Ishikawa (cell line): ENCODE measurements around the gene GLCCI1.

Experiments
- CEBPB ChIP-seq: IDR thresholded peaks from 2 replicates; pipeline ENCODE4 v1.6.1; 2012
- CREB1 ChIP-seq: IDR thresholded peaks from 2 replicates; pipeline ENCODE4 v1.6.1; 2012; ENCODE audit warnings: low read depth
- EGR1 ChIP-seq: IDR thresholded peaks from 2 replicates; pipeline ENCODE4 v1.6.1; 2012
- EP300 ChIP-seq: IDR thresholded peaks from 2 replicates; pipeline ENCODE4 v1.6.1; 2012; ENCODE audit warnings: borderline replicate concordance
- FOXM1 ChIP-seq: IDR thresholded peaks from 2 replicates; pipeline ENCODE4 v1.6.1; 2012; ENCODE audit warnings: low read depth, borderline replicate concordance
- NFIC ChIP-seq: IDR thresholded peaks from 2 replicates; pipeline ENCODE4 v1.6.1; 2012
- RAD21 ChIP-seq: IDR thresholded peaks from 2 replicates; pipeline ENCODE4 v1.6.1; 2012; ENCODE audit warnings: low read depth
- TAF1 ChIP-seq: IDR thresholded peaks from 2 replicates; pipeline ENCODE4 v1.6.1; 2012; ENCODE audit warnings: low read depth, mild to moderate bottlenecking
- TCF12 ChIP-seq: IDR thresholded peaks from 2 replicates; pipeline ENCODE4 v1.6.1; 2012; ENCODE audit warnings: low read depth
- TEAD4 ChIP-seq: IDR thresholded peaks from 2 replicates; pipeline ENCODE4 v1.6.1; 2012
- YY1 ChIP-seq: IDR thresholded peaks from 2 replicates; pipeline ENCODE4 v1.6.1; 2012; ENCODE audit warnings: low read depth
- ZBTB7A ChIP-seq: IDR thresholded peaks from 2 replicates; pipeline ENCODE4 v1.6.1; 2012; ENCODE audit warnings: low read depth
- TF ChIP-seq, protein P1 (sequence below): IDR thresholded peaks from 2 replicates; pipeline ENCODE4 v1.6.1; 2012
- TF ChIP-seq, protein P2 (sequence below): IDR thresholded peaks from 2 replicates; pipeline ENCODE4 v1.6.1; 2012
- TF ChIP-seq, protein P3 (sequence below): IDR thresholded peaks from 2 replicates; pipeline ENCODE4 v1.6.1; 2012; ENCODE audit warnings: low read depth, mild to moderate bottlenecking

The GLCCI1 gene

DNA sequence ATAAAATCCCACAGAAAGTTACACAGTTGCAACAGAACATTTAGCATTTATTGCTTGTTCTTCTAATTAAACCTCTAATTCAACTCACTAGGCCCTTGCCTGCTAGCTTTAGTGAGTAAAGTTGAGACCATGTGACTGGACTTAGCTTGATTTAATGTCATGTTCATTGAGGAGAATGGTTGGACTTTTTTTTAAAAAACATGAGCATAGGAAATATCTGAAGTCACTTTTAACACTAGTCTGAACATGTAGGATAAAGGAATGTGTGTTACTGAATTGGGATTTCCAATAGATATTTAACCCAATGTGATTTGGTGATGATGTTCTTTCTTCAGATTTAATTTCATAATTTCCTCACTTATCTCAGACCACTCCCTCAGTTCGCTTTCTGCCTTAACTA is 24.6 kb upstream of the GLCCI1 start:
- no peak for TF ChIP-seq TEAD4
- TF ChIP-seq CEBPB, result no peak
- no peak for TF ChIP-seq RAD21
- TF ChIP-seq YY1, result no peak
- no peak for TF ChIP-seq ZBTB7A
- TF ChIP-seq, protein P1, sequence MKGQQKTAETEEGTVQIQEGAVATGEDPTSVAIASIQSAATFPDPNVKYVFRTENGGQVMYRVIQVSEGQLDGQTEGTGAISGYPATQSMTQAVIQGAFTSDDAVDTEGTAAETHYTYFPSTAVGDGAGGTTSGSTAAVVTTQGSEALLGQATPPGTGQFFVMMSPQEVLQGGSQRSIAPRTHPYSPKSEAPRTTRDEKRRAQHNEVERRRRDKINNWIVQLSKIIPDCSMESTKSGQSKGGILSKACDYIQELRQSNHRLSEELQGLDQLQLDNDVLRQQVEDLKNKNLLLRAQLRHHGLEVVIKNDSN, result no peak
- no peak for TF ChIP-seq EGR1
- no peak for TF ChIP-seq EP300
- TF ChIP-seq NFIC, result no peak
- TF ChIP-seq, protein P2, sequence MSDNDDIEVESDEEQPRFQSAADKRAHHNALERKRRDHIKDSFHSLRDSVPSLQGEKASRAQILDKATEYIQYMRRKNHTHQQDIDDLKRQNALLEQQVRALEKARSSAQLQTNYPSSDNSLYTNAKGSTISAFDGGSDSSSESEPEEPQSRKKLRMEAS, result no peak
- no peak for TF ChIP-seq TAF1
- no peak for TF ChIP-seq FOXM1
- TF ChIP-seq CREB1, result no peak
- TF ChIP-seq, protein P3, sequence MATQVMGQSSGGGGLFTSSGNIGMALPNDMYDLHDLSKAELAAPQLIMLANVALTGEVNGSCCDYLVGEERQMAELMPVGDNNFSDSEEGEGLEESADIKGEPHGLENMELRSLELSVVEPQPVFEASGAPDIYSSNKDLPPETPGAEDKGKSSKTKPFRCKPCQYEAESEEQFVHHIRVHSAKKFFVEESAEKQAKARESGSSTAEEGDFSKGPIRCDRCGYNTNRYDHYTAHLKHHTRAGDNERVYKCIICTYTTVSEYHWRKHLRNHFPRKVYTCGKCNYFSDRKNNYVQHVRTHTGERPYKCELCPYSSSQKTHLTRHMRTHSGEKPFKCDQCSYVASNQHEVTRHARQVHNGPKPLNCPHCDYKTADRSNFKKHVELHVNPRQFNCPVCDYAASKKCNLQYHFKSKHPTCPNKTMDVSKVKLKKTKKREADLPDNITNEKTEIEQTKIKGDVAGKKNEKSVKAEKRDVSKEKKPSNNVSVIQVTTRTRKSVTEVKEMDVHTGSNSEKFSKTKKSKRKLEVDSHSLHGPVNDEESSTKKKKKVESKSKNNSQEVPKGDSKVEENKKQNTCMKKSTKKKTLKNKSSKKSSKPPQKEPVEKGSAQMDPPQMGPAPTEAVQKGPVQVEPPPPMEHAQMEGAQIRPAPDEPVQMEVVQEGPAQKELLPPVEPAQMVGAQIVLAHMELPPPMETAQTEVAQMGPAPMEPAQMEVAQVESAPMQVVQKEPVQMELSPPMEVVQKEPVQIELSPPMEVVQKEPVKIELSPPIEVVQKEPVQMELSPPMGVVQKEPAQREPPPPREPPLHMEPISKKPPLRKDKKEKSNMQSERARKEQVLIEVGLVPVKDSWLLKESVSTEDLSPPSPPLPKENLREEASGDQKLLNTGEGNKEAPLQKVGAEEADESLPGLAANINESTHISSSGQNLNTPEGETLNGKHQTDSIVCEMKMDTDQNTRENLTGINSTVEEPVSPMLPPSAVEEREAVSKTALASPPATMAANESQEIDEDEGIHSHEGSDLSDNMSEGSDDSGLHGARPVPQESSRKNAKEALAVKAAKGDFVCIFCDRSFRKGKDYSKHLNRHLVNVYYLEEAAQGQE, result no peak
- TF ChIP-seq TCF12, result no peak

DNA sequence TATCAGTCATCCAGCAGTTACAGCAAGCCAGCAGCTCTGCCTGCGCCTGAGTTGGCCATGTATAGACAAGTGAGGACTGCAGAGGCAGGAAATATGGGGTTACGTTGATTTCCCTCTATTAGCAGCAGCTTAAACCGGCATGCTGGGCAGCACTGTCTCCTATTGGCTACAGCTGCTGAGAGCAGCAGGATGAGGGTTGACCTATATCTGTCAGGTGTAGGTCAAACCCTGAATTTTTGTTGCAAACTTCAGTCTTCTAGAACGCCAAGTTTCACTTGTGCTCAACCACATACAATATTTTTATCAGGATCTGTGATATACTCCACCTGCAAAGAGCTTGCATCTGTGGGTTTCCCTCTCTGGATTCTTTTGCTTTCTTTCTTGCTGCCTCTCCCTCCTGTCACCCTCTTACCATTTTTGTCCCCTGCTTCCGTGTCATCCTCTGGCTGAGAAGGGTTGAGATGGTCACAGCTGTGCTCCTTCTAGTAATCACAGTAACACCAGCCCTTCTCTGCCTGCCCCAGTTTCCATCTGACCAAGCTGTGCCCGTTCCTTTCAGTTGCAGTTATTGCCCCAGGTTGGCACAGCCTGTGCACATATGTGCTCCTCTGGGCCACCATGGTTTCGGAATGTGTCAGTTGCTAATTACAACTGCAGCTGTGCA is 23.8 kb upstream of the GLCCI1 start:
- TF ChIP-seq YY1 (no peak), CEBPB (no peak), ZBTB7A (no peak), TAF1 (no peak), TCF12 (no peak), EGR1 (no peak), EP300 (no peak), NFIC (no peak), TEAD4 (no peak)
- TF ChIP-seq, protein P3, result no peak
- TF ChIP-seq, protein P2, result no peak
- TF ChIP-seq, protein P1, result no peak

DNA sequence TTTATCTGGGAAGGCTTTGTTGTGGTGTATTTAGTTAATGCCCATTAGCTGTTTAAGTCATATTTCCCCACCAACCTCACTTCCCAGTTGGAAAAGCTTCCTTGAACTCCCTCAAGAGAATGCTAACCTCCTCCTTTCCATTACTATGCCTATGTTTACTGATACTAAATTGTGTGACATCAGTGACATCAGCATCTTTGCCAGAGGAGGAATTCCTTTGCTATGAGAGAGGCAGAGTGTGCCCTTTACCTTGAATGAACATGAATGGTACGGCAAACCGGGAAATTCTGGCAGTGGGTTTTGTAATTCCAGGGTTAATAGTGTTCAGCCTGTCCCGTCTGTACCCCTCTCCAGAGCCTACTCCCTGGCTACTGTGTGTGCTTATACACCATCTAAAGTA is 22.1 kb upstream of the GLCCI1 start:
- TF ChIP-seq YY1 (no peak), FOXM1 (no peak), TCF12 (no peak)
- TF ChIP-seq, protein P3, result no peak
- TF ChIP-seq, protein P1, result no peak

DNA sequence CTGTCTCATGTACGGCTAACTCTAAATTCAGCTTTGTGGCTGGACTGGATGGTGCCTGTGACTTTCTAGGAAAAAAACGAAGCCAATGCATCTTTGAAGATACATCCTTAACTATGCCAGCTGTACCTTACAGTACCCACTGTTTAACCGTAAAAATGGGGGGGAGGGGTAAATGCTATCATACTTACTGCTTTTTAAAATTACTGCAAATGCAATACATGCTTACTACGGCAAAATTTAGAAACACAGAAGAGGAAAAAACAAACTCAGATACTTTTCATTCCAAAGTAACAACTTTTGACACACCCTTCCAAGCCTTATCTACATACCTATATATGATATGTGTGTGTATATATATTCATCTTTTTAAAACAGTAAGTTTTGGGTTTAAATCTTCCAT is 20.4 kb upstream of the GLCCI1 start:
- TF ChIP-seq TEAD4, result no peak
- TF ChIP-seq EGR1, result no peak
- TF ChIP-seq YY1, result no peak
- TF ChIP-seq, protein P2, result no peak
- TF ChIP-seq, protein P1, result no peak
- no peak for TF ChIP-seq TCF12
- no peak for TF ChIP-seq RAD21
- TF ChIP-seq CEBPB, result no peak
- no peak for TF ChIP-seq TAF1
- TF ChIP-seq CREB1, result no peak
- TF ChIP-seq EP300, result no peak
- TF ChIP-seq, protein P3, result no peak
